KMS-11 (cell line): ENCODE measurements around the gene FRY.

ENCODE experiments used
- H2AFZ ChIP-seq: fragments of 200-600 bp; sonication (generic); 2 replicates; pipeline ENCODE4 v1.6.1; 2016; ENCODE audit warnings: antibody characterized with exemption, mixed run types, low read depth
- H3K27ac ChIP-seq: fragments of 200-600 bp; sonication (generic); 2 replicates; pipeline ENCODE4 v1.6.1; 2016; ENCODE audit warnings: mild to moderate bottlenecking, mixed run types
- H3K27me3 ChIP-seq: fragments of 200-600 bp; sonication (generic); 2 replicates; pipeline ENCODE4 v1.6.1; 2017; ENCODE audit warnings: mild to moderate bottlenecking, low read depth, mixed run types, moderate library complexity; ENCODE audit not compliant: insufficient read depth
- H3K36me3 ChIP-seq: fragments of 200-600 bp; sonication (generic); 2 replicates; pipeline ENCODE4 v1.6.1; 2017; ENCODE audit warnings: mild to moderate bottlenecking, mixed run types; ENCODE audit not compliant: insufficient read depth
- H3K4me1 ChIP-seq: fragments of 200-600 bp; sonication (generic); 2 replicates; pipeline ENCODE4 v1.6.1; 2016; ENCODE audit warnings: mild to moderate bottlenecking, low read depth, mixed run types; ENCODE audit not compliant: poor library complexity, severe bottlenecking
- H3K4me2 ChIP-seq: fragments of 200-600 bp; sonication (generic); 2 replicates; pipeline ENCODE4 v1.7.0; 2016; ENCODE audit warnings: mild to moderate bottlenecking, mixed run types
- H3K4me3 ChIP-seq: fragments of 200-600 bp; sonication (generic); IDR thresholded peaks from 2 replicates; pipeline ENCODE4 v1.6.1; 2017; ENCODE audit warnings: low read depth, low read length, mixed read lengths; ENCODE audit not compliant: insufficient read depth
- H3K79me2 ChIP-seq: fragments of 200-600 bp; sonication (generic); 2 replicates; pipeline ENCODE4 v1.6.1; 2016; ENCODE audit warnings: low read depth, mixed run types; ENCODE audit not compliant: insufficient read depth
- H3K9ac ChIP-seq: fragments of 200-600 bp; sonication (generic); 2 replicates; pipeline ENCODE4 v1.6.1; 2016; ENCODE audit warnings: mild to moderate bottlenecking, mixed run types
- H4K20me1 ChIP-seq: fragments of 200-600 bp; sonication (generic); 2 replicates; pipeline ENCODE4 v1.6.1; 2016; ENCODE audit warnings: mild to moderate bottlenecking, mixed run types; ENCODE audit not compliant: insufficient read depth
- TF ChIP-seq, protein P1 (sequence below): fragments of 200-600 bp; sonication (generic); conservative IDR thresholded peaks from 2 replicates; pipeline ENCODE4 v1.6.1; 2017; ENCODE audit warnings: low read depth, mild to moderate bottlenecking, antibody characterized with exemption, low read length, moderate library complexity, mixed read lengths

FRY gene

DNA sequence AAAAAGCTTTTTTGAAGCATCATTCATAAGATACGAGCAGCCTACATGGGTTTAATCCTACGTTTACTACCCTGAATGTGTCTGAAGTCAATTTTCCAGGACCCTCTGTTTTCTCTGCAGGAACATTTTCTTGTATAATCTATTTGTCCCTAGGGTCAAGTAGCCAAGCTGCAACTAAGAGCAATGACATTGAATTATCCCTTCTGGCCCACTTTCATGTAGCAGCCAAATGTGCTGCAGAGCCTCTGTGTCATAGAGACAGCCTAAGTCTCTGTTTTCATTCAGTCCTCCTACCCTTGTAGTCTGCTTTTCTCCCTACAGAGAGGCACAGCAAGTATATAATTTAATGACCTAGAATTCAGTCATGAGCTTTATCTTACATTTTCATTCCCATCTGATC is 201.5 kb downstream of the FRY start:
- H2AFZ ChIP-seq, result no peak overlapping the region
- no peaks in the 10 kb centered on the region for H3K36me3 ChIP-seq
- H3K27ac ChIP-seq, result no peak overlapping the region
- no peak overlapping the region for H3K9ac ChIP-seq
- H3K4me2 ChIP-seq, result no peak overlapping the region
- H3K27me3 ChIP-seq, result no peaks in the 10 kb centered on the region
- H3K4me1 ChIP-seq, result peaks cover 13% of the 10 kb centered on the region
- TF ChIP-seq, protein P1, sequence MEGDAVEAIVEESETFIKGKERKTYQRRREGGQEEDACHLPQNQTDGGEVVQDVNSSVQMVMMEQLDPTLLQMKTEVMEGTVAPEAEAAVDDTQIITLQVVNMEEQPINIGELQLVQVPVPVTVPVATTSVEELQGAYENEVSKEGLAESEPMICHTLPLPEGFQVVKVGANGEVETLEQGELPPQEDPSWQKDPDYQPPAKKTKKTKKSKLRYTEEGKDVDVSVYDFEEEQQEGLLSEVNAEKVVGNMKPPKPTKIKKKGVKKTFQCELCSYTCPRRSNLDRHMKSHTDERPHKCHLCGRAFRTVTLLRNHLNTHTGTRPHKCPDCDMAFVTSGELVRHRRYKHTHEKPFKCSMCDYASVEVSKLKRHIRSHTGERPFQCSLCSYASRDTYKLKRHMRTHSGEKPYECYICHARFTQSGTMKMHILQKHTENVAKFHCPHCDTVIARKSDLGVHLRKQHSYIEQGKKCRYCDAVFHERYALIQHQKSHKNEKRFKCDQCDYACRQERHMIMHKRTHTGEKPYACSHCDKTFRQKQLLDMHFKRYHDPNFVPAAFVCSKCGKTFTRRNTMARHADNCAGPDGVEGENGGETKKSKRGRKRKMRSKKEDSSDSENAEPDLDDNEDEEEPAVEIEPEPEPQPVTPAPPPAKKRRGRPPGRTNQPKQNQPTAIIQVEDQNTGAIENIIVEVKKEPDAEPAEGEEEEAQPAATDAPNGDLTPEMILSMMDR, result no peak
- no peak overlapping the region for H3K4me3 ChIP-seq
- H4K20me1 ChIP-seq, result no peaks in the 10 kb centered on the region
- H3K79me2 ChIP-seq, result no peaks in the 10 kb centered on the region

DNA sequence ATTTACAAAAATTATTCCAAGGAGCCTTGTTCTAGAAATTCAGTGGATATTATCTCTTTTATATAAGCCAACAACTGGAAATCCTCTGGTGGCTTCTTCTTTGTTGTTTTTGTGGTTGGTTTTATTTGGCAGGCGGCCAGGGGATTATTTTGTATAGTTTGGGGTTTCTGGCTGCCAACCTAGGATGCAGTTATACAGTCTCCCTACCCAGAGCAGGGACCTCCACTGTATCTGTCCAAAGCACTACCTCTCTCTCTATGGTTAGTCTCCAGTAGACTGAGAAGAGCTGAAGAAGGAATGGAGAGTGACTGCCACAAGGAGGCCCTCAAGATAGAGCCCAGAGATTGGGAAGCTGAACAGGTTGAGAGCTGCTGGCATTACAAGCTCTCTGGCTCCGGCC is 203.3 kb downstream of the FRY start:
- no peak overlapping the region for H2AFZ ChIP-seq
- peaks cover 13% of the 10 kb centered on the region for H3K4me1 ChIP-seq
- H3K4me3 ChIP-seq, result no peak overlapping the region
- H3K4me2 ChIP-seq, result no peak overlapping the region
- no peaks in the 10 kb centered on the region for H3K27me3 ChIP-seq
- H3K79me2 ChIP-seq, result no peaks in the 10 kb centered on the region
- H4K20me1 ChIP-seq, result no peaks in the 10 kb centered on the region
- H3K27ac ChIP-seq, result no peak overlapping the region
- no peaks in the 10 kb centered on the region for H3K36me3 ChIP-seq
- no peak overlapping the region for H3K9ac ChIP-seq
- TF ChIP-seq, protein P1, result no peak

DNA sequence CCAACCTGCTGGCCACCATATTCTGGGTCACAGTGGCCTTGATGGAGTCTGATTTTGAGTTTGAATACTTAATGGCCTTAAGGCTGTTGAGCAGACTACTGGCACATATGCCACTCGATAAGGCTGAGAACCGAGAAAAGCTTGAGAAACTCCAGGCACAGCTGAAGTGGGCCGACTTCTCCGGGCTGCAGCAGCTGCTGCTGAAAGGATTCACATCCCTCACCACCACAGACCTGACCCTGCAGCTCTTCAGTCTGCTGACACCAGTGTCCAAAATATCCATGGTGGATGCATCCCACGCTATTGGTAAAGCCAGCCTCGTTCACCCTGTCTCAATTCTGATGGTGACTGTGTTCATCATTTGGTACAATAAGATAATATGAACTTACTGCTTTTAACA is 206.1 kb downstream of the FRY start:
- TF ChIP-seq, protein P1, result no peak
- H3K4me2 ChIP-seq, result no peak overlapping the region
- no peak overlapping the region for H3K9ac ChIP-seq
- H3K27me3 ChIP-seq, result no peaks in the 10 kb centered on the region
- H4K20me1 ChIP-seq, result no peaks in the 10 kb centered on the region
- no peak overlapping the region for H3K4me3 ChIP-seq
- H3K4me1 ChIP-seq, result peaks cover 13% of the 10 kb centered on the region
- H3K36me3 ChIP-seq, result no peaks in the 10 kb centered on the region
- H2AFZ ChIP-seq, result no peak overlapping the region
- no peak overlapping the region for H3K27ac ChIP-seq
- H3K79me2 ChIP-seq, result no peaks in the 10 kb centered on the region

DNA sequence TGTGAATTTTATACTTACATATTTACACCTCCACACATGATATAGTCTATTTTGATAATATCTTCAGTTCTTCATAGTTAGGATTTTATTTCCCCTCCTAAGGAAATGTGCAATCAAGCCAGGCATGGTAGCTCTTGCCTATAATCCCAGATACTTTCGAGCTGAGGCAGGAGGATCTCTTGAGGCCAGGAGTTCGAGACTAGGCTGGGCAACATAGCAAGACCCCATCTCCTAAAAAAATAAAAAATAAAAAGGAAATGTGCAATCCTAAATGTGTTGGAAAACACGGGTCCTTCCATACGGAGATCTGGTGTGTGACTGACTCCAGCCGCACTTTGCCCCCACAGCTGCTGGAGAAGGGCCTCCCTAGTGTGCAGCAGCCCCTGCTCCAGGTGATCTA is 212.1 kb downstream of the FRY start:
- no peaks in the 10 kb centered on the region for H3K27me3 ChIP-seq
- no peaks in the 10 kb centered on the region for H3K36me3 ChIP-seq
- TF ChIP-seq, protein P1, result no peak
- no peak overlapping the region for H3K27ac ChIP-seq
- H3K9ac ChIP-seq, result no peak overlapping the region
- no peak overlapping the region for H2AFZ ChIP-seq
- peaks cover 12% of the 10 kb centered on the region for H3K4me1 ChIP-seq
- no peaks in the 10 kb centered on the region for H3K79me2 ChIP-seq
- no peaks in the 10 kb centered on the region for H4K20me1 ChIP-seq
- no peak overlapping the region for H3K4me3 ChIP-seq
- H3K4me2 ChIP-seq, result no peak overlapping the region

DNA sequence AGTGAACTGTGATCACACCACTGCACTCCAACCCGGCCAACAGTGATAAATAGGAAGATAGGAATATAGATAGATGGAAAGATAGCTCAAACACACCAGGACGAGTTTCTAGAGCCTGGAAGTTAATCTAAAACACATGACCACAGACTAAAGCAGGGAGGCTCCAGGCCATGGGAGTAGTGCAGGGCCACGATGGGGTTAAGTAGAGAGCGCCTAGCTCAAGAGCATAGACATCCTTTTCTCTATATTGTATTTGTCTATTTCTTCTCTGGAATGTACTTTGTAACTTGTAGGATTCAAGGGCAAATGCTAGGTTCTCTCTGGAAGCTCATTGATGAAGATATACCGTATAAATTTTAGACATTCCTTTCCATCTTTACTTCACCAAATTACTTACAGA is 214.0 kb downstream of the FRY start:
- Histone ChIP-seq H3K4me3 (no peak overlapping the region), H3K27me3 (no peaks in the 10 kb centered on the region), H3K79me2 (no peaks in the 10 kb centered on the region), H4K20me1 (no peaks in the 10 kb centered on the region), H3K4me2 (no peak overlapping the region), H2AFZ (no peak overlapping the region), H3K4me1 (peaks cover 18% of the 10 kb centered on the region), H3K9ac (no peak overlapping the region), H3K27ac (no peak overlapping the region), H3K36me3 (no peaks in the 10 kb centered on the region)
- TF ChIP-seq, protein P1, result no peak
